Kidney (tissue), 14 donors: ENCODE measurements around the gene UGT1A3. TPM values are rescaled to one million over a fixed set of nuclear protein-coding genes. Genes with fewer than 3 reads are reported as not detected.

Experiments used
- DNase-seq, 5 donors: peaks; one replicate each; pipeline ENCODE4 v3.0.0-alpha.2; 2013 to 2020
- FAIRE-seq: peaks from 2 replicates; lab custom pipeline; 2012; peaks lifted over from hg19 to GRCh38; lab: Jason Lieb, UNC
- H3K27ac ChIP-seq, 2 donors: one replicate each; pipeline ENCODE4 v1.7.0; 2013; ENCODE audit warnings: low read depth in 2 of 2, low read length in 2 of 2, inconsistent platforms in 1 of 2
- H3K27me3 ChIP-seq: one replicate; pipeline ENCODE4 v1.7.1; 2013; ENCODE audit warnings: low read length, inconsistent platforms; ENCODE audit not compliant: control insufficient read depth, insufficient read depth
- H3K36me3 ChIP-seq, 3 donors: one replicate each; pipeline versions ENCODE4 v1.7.0 to v1.7.1; 2013; ENCODE audit warnings: low read length in 3 of 3, control low read depth in 1 of 3, inconsistent platforms in 1 of 3; ENCODE audit not compliant: insufficient read depth in 3 of 3, control insufficient read depth in 2 of 3
- H3K4me1 ChIP-seq, 3 donors: one replicate each; pipeline versions ENCODE4 v1.7.0 to v1.7.1; 2013; ENCODE audit warnings: low read length in 3 of 3, inconsistent platforms in 1 of 3, low read depth in 1 of 3; ENCODE audit not compliant: control insufficient read depth in 2 of 3, insufficient read depth in 2 of 3
- H3K4me3 ChIP-seq, 3 donors: one replicate each; pipeline versions ENCODE4 v1.7.0 to v1.8.1; 2013; ENCODE audit warnings: low read length in 3 of 3, control low read depth in 1 of 3, inconsistent platforms in 1 of 3
- H3K9ac ChIP-seq, 3 donors: one replicate each; pipeline versions ENCODE4 v1.7.0 to v1.7.1; 2013; ENCODE audit warnings: low read length in 3 of 3, control low read depth in 1 of 3, inconsistent platforms in 1 of 3
- H3K9me3 ChIP-seq, 3 donors: one replicate each; pipeline versions ENCODE4 v1.7.0 to v1.7.1; 2013; ENCODE audit warnings: low read length in 3 of 3, control low read depth in 1 of 3, inconsistent platforms in 1 of 3; ENCODE audit not compliant: control insufficient read depth in 2 of 3, insufficient read depth in 1 of 3
- intact Hi-C: fragments of 100-400 bp; cut with DNase I; formaldehyde crosslinking; loops from one replicate; pipeline ENCODE4 v1.11.1; 2022
- polyA plus RNA-seq: library from polyadenylated mRNA; stranded (reverse); fragments of 350-450 nt; fragmentation: Illumina TruSeq; extraction: RNeasy Lipid Tissue Mini Kit (QIAGEN cat#74804); gene quantifications from one replicate; pipeline ENCODE4 v1.2.3, GENCODE V29; 2014; ENCODE audit warnings: low read depth, low replicate concordance; ENCODE audit not compliant: insufficient read depth
- total RNA-seq: library from RNA; stranded (reverse); fragmentation: NEBNext Ultra II Directional; extraction: Animal tissue kit (Norgen Biotek cat#: 25700); gene quantifications from one replicate; pipeline ENCODE4 v1.2.1, GENCODE V29; 2021
- TF ChIP-seq, protein P1 (sequence below): IDR thresholded peaks from 3 replicates; pipeline ENCODE4 v1.5.1; 2012; ENCODE audit warnings: mild to moderate bottlenecking, moderate library complexity, borderline replicate concordance; ENCODE audit not compliant: insufficient read depth; ENCODE audit errors: extremely low read depth
- donor health status: control.
- donor health status: control.
- donor health status: control.
- donor health status: control.
- donor health status: control.
- donor health status: DM: yes; HTN: yes; CAD: no.
- donor health status: Normal renal cell carcinoma (clear cell type).

Gene UGT1A3
- total and polyA plus RNA-seq, 2 donors from 2014 or later = 0.47 to 0.57 TPM

DNA sequence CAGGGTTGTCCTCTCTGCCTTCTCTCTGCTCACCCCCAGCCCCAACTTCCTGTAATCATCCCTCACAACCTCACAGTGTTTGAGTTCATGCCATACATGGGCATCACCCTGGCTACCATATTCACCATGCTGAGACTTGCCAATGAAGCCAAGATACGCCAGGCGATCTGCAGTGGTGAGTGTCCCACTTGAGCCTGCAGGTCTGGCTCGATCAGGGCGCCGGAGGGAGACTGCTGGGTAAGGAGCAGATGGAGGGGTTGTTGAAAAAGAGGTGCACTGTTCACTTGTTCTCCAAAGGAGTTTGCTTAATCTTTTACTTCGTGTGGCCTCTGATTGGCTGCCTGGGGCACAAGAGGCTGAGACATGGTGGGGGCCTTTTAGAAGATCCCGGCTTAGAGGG, 63.9 kb downstream of the UGT1A3 start:
- FAIRE-seq = no peak
- DNase-seq = peak in 1 of 5 donors; percentile 15
- no peaks in the 10 kb centered on the region for H3K36me3 ChIP-seq
- no peaks in the 10 kb centered on the region for H3K9me3 ChIP-seq
- no peak overlapping the region for H3K4me3 ChIP-seq
- no peaks in the 10 kb centered on the region for H3K27me3 ChIP-seq
- intact Hi-C loops = no loop called here
- no peaks in the 10 kb centered on the region for H3K4me1 ChIP-seq
- TF ChIP-seq, protein P1, sequence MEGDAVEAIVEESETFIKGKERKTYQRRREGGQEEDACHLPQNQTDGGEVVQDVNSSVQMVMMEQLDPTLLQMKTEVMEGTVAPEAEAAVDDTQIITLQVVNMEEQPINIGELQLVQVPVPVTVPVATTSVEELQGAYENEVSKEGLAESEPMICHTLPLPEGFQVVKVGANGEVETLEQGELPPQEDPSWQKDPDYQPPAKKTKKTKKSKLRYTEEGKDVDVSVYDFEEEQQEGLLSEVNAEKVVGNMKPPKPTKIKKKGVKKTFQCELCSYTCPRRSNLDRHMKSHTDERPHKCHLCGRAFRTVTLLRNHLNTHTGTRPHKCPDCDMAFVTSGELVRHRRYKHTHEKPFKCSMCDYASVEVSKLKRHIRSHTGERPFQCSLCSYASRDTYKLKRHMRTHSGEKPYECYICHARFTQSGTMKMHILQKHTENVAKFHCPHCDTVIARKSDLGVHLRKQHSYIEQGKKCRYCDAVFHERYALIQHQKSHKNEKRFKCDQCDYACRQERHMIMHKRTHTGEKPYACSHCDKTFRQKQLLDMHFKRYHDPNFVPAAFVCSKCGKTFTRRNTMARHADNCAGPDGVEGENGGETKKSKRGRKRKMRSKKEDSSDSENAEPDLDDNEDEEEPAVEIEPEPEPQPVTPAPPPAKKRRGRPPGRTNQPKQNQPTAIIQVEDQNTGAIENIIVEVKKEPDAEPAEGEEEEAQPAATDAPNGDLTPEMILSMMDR = no peak
- no peak overlapping the region for H3K27ac ChIP-seq
- no peak overlapping the region for H3K9ac ChIP-seq

DNA sequence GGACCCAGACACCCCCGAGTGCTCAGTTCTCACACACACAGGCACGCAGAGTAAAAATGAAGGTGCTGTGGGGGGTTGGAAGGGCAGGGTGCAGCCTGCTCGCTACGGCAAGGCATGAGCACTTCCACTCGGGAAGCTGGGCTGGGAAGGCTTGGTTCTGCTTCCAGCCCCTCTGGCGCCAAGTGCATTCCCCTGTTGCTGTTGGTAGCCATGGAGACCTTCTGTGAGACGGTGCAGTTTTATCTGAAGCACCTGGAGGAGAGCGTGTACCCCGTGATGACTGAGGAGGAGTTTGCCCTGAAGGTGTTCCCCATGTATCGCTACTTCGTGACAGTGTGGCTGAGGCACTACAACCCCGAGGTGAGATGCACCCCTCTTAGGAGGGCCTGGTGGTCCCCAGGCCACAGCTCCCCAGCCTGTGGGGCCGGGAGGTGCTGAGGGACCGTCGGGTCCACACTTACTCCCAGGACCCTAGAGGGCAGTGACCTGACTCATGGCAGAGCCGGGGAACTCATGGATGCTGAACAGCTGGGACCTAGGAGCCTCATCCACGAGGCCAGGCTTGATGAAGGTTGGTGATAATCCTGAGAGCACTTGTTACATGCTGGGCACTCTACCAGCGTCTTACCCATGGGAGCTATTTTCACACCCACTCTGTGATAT, 64.8 kb downstream of the UGT1A3 start:
- TF ChIP-seq, protein P1 = no peak
- no peak overlapping the region for H3K9ac ChIP-seq
- DNase-seq (peak in 1 of 5 donors; percentile 40), FAIRE-seq (no peak)
- H3K4me1 ChIP-seq = no peaks in the 10 kb centered on the region
- H3K27me3 ChIP-seq = no peaks in the 10 kb centered on the region
- no peaks in the 10 kb centered on the region for H3K36me3 ChIP-seq
- intact Hi-C loops = no loop called here
- no peaks in the 10 kb centered on the region for H3K9me3 ChIP-seq
- H3K4me3 ChIP-seq = no peak overlapping the region
- no peak overlapping the region for H3K27ac ChIP-seq

DNA sequence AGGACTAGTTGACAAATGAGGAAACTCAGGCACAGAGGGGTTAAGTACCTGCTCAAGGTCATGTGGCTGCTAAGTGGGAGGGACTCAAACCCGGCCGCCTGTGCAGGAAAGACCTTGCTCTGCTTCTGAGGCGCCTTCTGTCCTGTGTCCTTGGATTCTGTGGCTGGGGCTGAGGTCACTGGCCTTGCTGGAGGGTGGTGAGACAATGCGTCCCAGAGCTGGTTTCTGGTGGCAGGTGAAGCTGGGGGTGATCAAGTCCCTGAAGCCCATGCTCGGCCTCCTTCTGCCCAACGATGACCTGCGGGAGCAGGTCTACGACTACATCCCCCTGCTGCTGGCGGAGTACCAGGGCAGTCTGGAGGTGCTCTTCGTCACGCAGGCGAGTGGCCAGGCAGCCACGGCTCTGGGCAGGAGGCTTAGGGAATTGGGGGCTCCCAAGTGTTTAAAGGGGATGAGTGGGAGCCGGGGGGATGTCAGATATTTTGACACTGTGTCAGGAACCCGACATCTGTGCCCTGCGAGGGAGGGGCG, 65.4 kb downstream of the UGT1A3 start:
- Histone ChIP-seq H3K27me3 (no peaks in the 10 kb centered on the region), H3K4me3 (no peak overlapping the region), H3K9ac (no peak overlapping the region), H3K4me1 (no peaks in the 10 kb centered on the region), H3K27ac (no peak overlapping the region), H3K36me3 (no peaks in the 10 kb centered on the region), H3K9me3 (no peaks in the 10 kb centered on the region)
- intact Hi-C loops = no loop called here
- TF ChIP-seq, protein P1 = no peak
- DNase-seq (peak in 1 of 5 donors; percentile 36), FAIRE-seq (no peak)
